ENCODE results near the gene IFTAP.
"Not testable (repeated sequence)": the region's sequence is repeated elsewhere in the genome, so short reads cannot be mapped to it uniquely, and the experiment has no call there.

The IFTAP gene

GRCh38 chr11:36594316-36594989, at the start of gene IFTAP:
IFTAP (plus strand) TSS chr11:36594502; CDS start chr11:36610104, 15,602 bp downstream.
- peak; percentile 75 for DNase-seq (ENCODE audit: low spot score)

- DNase-seq (ENCODE audit: low spot score), result no peak
Measured at GRCh38 chr11:36550385-36551115, 43.8 kb upstream of the IFTAP start.

GRCh38 chr11:36557390-36557789, 36.9 kb upstream of the IFTAP start:
- not testable (repeated sequence) for DNase-seq (ENCODE audit: low spot score)

GRCh38 chr11:36557991-36558390, 36.3 kb upstream of the IFTAP start:
- DNase-seq (ENCODE audit: low spot score), result no peak

- DNase-seq (ENCODE audit: low spot score), result no peak
Measured at GRCh38 chr11:36558571-36559413, 35.5 kb upstream of the IFTAP start.

GRCh38 chr11:36564376-36565030, 29.8 kb upstream of the IFTAP start:
- DNase-seq (ENCODE audit: low spot score), result peak; percentile 58

- no peak for DNase-seq (ENCODE audit: low spot score)
Measured at GRCh38 chr11:36565031-36565610, 29.2 kb upstream of the IFTAP start.

- no peak for DNase-seq (ENCODE audit: low spot score)
Measured at GRCh38 chr11:36566407-36567053, 27.8 kb upstream of the IFTAP start.

GRCh38 chr11:36567694-36568093, 26.6 kb upstream of the IFTAP start, which contains the start of gene RAG1:
RAG1 (plus strand) TSS chr11:36568007; CDS start chr11:36573305, 5,298 bp downstream.
- no peak for DNase-seq (ENCODE audit: low spot score)

GRCh38 chr11:36569095-36569494, 25.2 kb upstream of the IFTAP start:
- DNase-seq (ENCODE audit: low spot score), result no peak

- no peak for DNase-seq (ENCODE audit: low spot score)
Measured at GRCh38 chr11:36574486-36574885, 19.8 kb upstream of the IFTAP start.

- no peak for DNase-seq (ENCODE audit: low spot score)
Measured at GRCh38 chr11:36577373-36577772, 16.9 kb upstream of the IFTAP start.

- no peak for DNase-seq (ENCODE audit: low spot score)
Measured at GRCh38 chr11:36577859-36578258, 16.4 kb upstream of the IFTAP start.

- DNase-seq (ENCODE audit: low spot score), result no peak
Measured at GRCh38 chr11:36578458-36578857, 15.8 kb upstream of the IFTAP start.

- no peak for DNase-seq (ENCODE audit: low spot score)
Measured at GRCh38 chr11:36581536-36581935, 12.8 kb upstream of the IFTAP start.

- no peak for DNase-seq (ENCODE audit: low spot score)
Measured at GRCh38 chr11:36583667-36584066, 10.6 kb upstream of the IFTAP start.

GRCh38 chr11:36586543-36586942, 7.8 kb upstream of the IFTAP start:
- DNase-seq (ENCODE audit: low spot score), result no peak

- no peak for DNase-seq (ENCODE audit: low spot score)
Measured at GRCh38 chr11:36588099-36588498, 6.2 kb upstream of the IFTAP start.

- DNase-seq (ENCODE audit: low spot score), result no peak
Measured at GRCh38 chr11:36590513-36590912, 3.8 kb upstream of the IFTAP start.

GRCh38 chr11:36591433-36591832, 2.9 kb upstream of the IFTAP start:
- no peak for DNase-seq (ENCODE audit: low spot score)

GRCh38 chr11:36596880-36597279, 2.6 kb downstream of the IFTAP start:
- DNase-seq (ENCODE audit: low spot score), result no peak

Measured in ecto neural progenitor cell (in vitro differentiated cells).